Ovary (tissue), 3 donors: ENCODE data around the gene LRRC27.

Experiments used
- POLR2A ChIP-seq: fragments of 450-650 bp; IDR thresholded peaks from one replicate; pipeline ENCODE4 v1.6.1; 2017; ENCODE audit warnings: antibody characterized with exemption, mild to moderate bottlenecking, moderate library complexity
- TF ChIP-seq, protein P1 (sequence below), 3 donors: fragments of 450-650 bp in 2 of 3; fragments of 200-600 bp in 1 of 3; IDR thresholded peaks; one replicate each; pipeline versions ENCODE4 v1.5.1 to v1.8.0; 2016 to 2022; ENCODE audit warnings: antibody characterized with exemption in 3 of 3, mild to moderate bottlenecking in 1 of 3
- donor health status: DM: no; HTN: no; CAD: no.

DNA sequence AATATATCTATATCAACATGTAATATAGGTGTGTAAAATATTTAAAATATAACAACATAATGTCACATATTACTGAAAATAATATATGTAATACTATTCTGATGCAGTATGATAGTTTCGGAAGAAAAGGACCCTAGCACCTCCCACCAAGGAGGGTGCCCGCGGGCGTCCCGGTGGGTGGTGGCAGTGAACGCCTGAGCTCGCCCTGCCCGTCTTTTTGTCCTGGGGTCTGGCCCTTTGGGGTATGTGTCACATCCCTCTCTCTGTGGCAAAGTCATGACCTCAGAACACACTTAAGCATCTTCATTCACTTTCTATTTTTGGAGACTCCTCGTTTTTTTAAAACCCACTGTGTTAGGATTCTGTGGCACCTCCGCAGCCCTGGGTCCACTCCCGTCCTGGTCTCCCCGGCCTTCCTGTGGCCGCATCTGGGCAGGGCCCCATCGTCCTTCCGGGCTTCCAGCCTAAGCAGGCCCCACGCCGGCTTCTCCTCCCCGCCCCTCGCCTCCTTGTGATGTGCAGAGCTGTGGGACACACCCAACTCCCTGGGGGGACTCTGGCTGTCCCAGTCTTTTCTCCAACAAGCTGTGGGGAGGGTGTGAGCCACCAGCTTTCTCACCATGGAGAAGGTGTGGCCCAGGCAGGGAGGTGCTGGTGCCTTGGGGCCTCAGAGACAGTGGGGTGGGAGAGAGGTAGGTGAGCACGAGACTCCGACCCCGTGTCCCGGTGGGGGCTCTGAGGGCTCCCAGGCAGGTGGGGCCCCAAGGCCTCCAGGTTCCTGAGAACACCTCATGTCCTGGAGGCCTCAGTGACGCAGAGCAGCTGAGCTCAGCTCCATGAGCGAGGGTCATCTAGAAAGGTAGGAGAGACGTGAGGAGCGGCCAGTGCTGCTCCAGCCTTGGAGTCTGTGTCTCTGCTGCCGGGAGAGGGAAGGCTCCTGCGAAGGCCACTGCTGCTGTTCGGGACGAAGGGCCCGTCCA is 81.5 kb downstream of the LRRC27 start:
- TF ChIP-seq, protein P1, sequence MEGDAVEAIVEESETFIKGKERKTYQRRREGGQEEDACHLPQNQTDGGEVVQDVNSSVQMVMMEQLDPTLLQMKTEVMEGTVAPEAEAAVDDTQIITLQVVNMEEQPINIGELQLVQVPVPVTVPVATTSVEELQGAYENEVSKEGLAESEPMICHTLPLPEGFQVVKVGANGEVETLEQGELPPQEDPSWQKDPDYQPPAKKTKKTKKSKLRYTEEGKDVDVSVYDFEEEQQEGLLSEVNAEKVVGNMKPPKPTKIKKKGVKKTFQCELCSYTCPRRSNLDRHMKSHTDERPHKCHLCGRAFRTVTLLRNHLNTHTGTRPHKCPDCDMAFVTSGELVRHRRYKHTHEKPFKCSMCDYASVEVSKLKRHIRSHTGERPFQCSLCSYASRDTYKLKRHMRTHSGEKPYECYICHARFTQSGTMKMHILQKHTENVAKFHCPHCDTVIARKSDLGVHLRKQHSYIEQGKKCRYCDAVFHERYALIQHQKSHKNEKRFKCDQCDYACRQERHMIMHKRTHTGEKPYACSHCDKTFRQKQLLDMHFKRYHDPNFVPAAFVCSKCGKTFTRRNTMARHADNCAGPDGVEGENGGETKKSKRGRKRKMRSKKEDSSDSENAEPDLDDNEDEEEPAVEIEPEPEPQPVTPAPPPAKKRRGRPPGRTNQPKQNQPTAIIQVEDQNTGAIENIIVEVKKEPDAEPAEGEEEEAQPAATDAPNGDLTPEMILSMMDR (IDR thresholded peaks at IDR 0.05): no peak
- no peak for TF ChIP-seq POLR2A
